Aorta (tissue), 5 donors: ENCODE measurements around the gene SLC1A2. TPM values are rescaled to one million over a fixed set of nuclear protein-coding genes. Genes with fewer than 3 reads are reported as not detected.

Experiments
- ATAC-seq: fragments of 200-7000 bp; cut with Tn5 transposase; one replicate; pipeline ENCODE4 v1.9.1; 2022; ENCODE audit warnings: moderate library complexity; ENCODE audit not compliant: low FRiP score
- DNase-seq, 2 donors: peaks; one replicate each; pipeline ENCODE4 v3.0.0-alpha.2; 2020
- H3K27ac ChIP-seq, 2 donors: one replicate each; pipeline ENCODE4 v1.5.1; 2013; ENCODE audit warnings: low read length in 2 of 2, mild to moderate bottlenecking in 2 of 2, moderate library complexity in 2 of 2, control low read depth in 1 of 2, inconsistent platforms in 1 of 2, low read depth in 1 of 2
- H3K27me3 ChIP-seq, 2 donors: one replicate each; pipeline ENCODE4 v1.6.1; 2013; ENCODE audit warnings: control low read depth in 1 of 2, low read length in 1 of 2, mild to moderate bottlenecking in 1 of 2, moderate library complexity in 1 of 2; ENCODE audit not compliant: insufficient read depth in 2 of 2, control insufficient read depth in 1 of 2
- H3K36me3 ChIP-seq, 2 donors: one replicate each; pipeline ENCODE4 v1.6.1; 2013; ENCODE audit warnings: control low read depth in 1 of 2, low read length in 1 of 2, mild to moderate bottlenecking in 1 of 2; ENCODE audit not compliant: insufficient read depth in 2 of 2, control insufficient read depth in 1 of 2
- H3K4me1 ChIP-seq, 2 donors: one replicate each; pipeline ENCODE4 v1.6.1; 2013; ENCODE audit warnings: low read length in 2 of 2, control low read depth in 1 of 2, mild to moderate bottlenecking in 1 of 2, moderate library complexity in 1 of 2; ENCODE audit not compliant: insufficient read depth in 2 of 2, control insufficient read depth in 1 of 2
- H3K4me3 ChIP-seq, 2 donors: one replicate each; pipeline ENCODE4 v1.5.1; 2013; ENCODE audit warnings: low read length in 2 of 2, control low read depth in 1 of 2, mild to moderate bottlenecking in 1 of 2
- H3K9me3 ChIP-seq: one replicate; pipeline ENCODE4 v1.6.1; 2013; ENCODE audit warnings: mild to moderate bottlenecking, low read length; ENCODE audit not compliant: control insufficient read depth
- WGBS, 2 donors: extraction: QIAGEN DNeasy Blood & Tissue Kit; methylation state at CpG; one replicate each; pipeline ENCODE4 v1.1.7; 2013; 5-methylcytosine and 5-hydroxymethylcytosine counted together
- intact Hi-C, 2 donors: fragments of 100-400 bp; cut with DNase I; formaldehyde crosslinking; loops; one replicate each; pipeline versions ENCODE4 v1.14.2 to v1.15.0; 2022
- polyA plus RNA-seq, 2 donors: library from polyadenylated mRNA; stranded (reverse); fragments of 200-250 nt; gene quantifications; one replicate each; pipeline ENCODE4 v1.2.3, GENCODE V29; 2013
- total RNA-seq, 2 donors: library from RNA; stranded (reverse); fragmentation: NEBNext Ultra II Directional; extraction: Animal tissue kit (Norgen Biotek cat#: 25700); gene quantifications; one replicate each; pipeline ENCODE4 v1.2.1, GENCODE V29; 2021
- donor health status: healthy with polysubstance abuse.
- donor health status: Bipolar disorder and iron deficiency.
- donor health status: DM: no; HTN: no; CAD: no.
- donor health status: DM: no; HTN: no; CAD: no.
- donor health status: DM: yes; HTN: yes; CAD: no.

Gene SLC1A2
- total and polyA plus RNA-seq, 4 donors, result 1.1 to 1.5 TPM; not detected in 2

- Histone ChIP-seq H3K9me3 (no peaks in the 10 kb centered on the region), H3K36me3 (no peaks in the 10 kb centered on the region), H3K27me3 (peaks cover 0 to 4% of the 10 kb centered on the region in 2 donors), H3K4me1 (no peaks in the 10 kb centered on the region), H3K4me3 (peak overlapping the region; percentile 28 to 34), H3K27ac (no peak overlapping the region)
- 1% methylated on average over 32 to 41 of the region's 41 CpGs for WGBS, 2 donors
- ATAC-seq (peak; percentile 31), DNase-seq (no peak)
- intact Hi-C loops, result no loop called here
Measured at GRCh38 chr11:35419830-35420333, 524 bp upstream of the SLC1A2 start.

- DNase-seq (peak in 1 of 2 donors; percentile 75), ATAC-seq (no peak)
- H3K27me3 ChIP-seq, result peaks cover 0 to 4% of the 10 kb centered on the region in 2 donors
- intact Hi-C loops, result no loop called here
- peak overlapping the region; percentile 28 to 34 for H3K4me3 ChIP-seq
- H3K4me1 ChIP-seq, result no peaks in the 10 kb centered on the region
- H3K36me3 ChIP-seq, result no peaks in the 10 kb centered on the region
- no peaks in the 10 kb centered on the region for H3K9me3 ChIP-seq
- H3K27ac ChIP-seq, result no peak overlapping the region
- WGBS, 2 donors, result 3% methylated on average over 66 to 69 of the region's 69 CpGs
Measured at GRCh38 chr11:35418282-35419183, 825 bp downstream of the SLC1A2 start.

- ATAC-seq (no peak), DNase-seq (no peak)
- Histone ChIP-seq H3K27ac (no peak overlapping the region), H3K27me3 (peaks cover 0 to 2% of the 10 kb centered on the region in 2 donors), H3K4me1 (no peaks in the 10 kb centered on the region), H3K4me3 (no peak overlapping the region), H3K9me3 (no peaks in the 10 kb centered on the region), H3K36me3 (no peaks in the 10 kb centered on the region)
- WGBS, 2 donors, result 41 to 68% methylated on average over 2 of the region's 2 CpGs
- intact Hi-C loops, result no loop called here
Measured at GRCh38 chr11:35415487-35415886, 3.9 kb downstream of the SLC1A2 start.

- intact Hi-C loops, result no loop called here
- Histone ChIP-seq H3K27ac (no peak overlapping the region), H3K9me3 (no peaks in the 10 kb centered on the region), H3K27me3 (peaks cover 0 to 2% of the 10 kb centered on the region in 2 donors), H3K4me3 (no peak overlapping the region), H3K36me3 (no peaks in the 10 kb centered on the region), H3K4me1 (no peaks in the 10 kb centered on the region)
- DNase-seq (no peak), ATAC-seq (no peak)
- 27 to 33% methylated on average over 2 of the region's 2 CpGs for WGBS, 2 donors
Measured at GRCh38 chr11:35414776-35415175, 4.6 kb downstream of the SLC1A2 start.

- WGBS, 2 donors, result 69 to 72% methylated on average over 6 of the region's 6 CpGs
- Histone ChIP-seq H3K4me1 (no peaks in the 10 kb centered on the region), H3K27me3 (peaks cover 0 to 2% of the 10 kb centered on the region in 2 donors), H3K9me3 (no peaks in the 10 kb centered on the region), H3K4me3 (no peak overlapping the region), H3K27ac (no peak overlapping the region), H3K36me3 (no peaks in the 10 kb centered on the region)
- ATAC-seq (no peak), DNase-seq (no peak)
- intact Hi-C loops, result no loop called here
Measured at GRCh38 chr11:35414311-35414710, 5.0 kb downstream of the SLC1A2 start.

GRCh38 chr11:35413598-35413997 lies 5.8 kb downstream of the SLC1A2 start:
- DNase-seq (no peak), ATAC-seq (no peak)
- intact Hi-C loops, result no loop called here
- H3K4me3 ChIP-seq, result no peak overlapping the region
- H3K36me3 ChIP-seq, result no peaks in the 10 kb centered on the region
- H3K27ac ChIP-seq, result no peak overlapping the region
- no peaks in the 10 kb centered on the region for H3K9me3 ChIP-seq
- H3K4me1 ChIP-seq, result no peaks in the 10 kb centered on the region
- peaks cover 0 to 2% of the 10 kb centered on the region in 2 donors for H3K27me3 ChIP-seq
- 86 to 92% methylated on average over 3 of the region's 3 CpGs for WGBS, 2 donors

- intact Hi-C loops, result no loop called here
- DNase-seq, result no peak
- ATAC-seq, result no peak
- no peaks in the 10 kb centered on the region for H3K4me1 ChIP-seq
- H3K4me3 ChIP-seq, result no peak overlapping the region
- peaks cover 0 to 2% of the 10 kb centered on the region in 2 donors for H3K27me3 ChIP-seq
- no peak overlapping the region for H3K27ac ChIP-seq
- no peaks in the 10 kb centered on the region for H3K9me3 ChIP-seq
- H3K36me3 ChIP-seq, result no peaks in the 10 kb centered on the region
- 66 to 82% methylated on average over 2 of the region's 2 CpGs for WGBS, 2 donors
Measured at GRCh38 chr11:35412285-35412684, 7.1 kb downstream of the SLC1A2 start.

- Histone ChIP-seq H3K4me1 (no peaks in the 10 kb centered on the region), H3K27me3 (no peaks in the 10 kb centered on the region), H3K27ac (no peak overlapping the region), H3K36me3 (no peaks in the 10 kb centered on the region), H3K9me3 (no peaks in the 10 kb centered on the region), H3K4me3 (no peak overlapping the region)
- no peak for DNase-seq
- WGBS, 2 donors, result 88 to 100% methylated on average over 1 of the region's 1 CpG
- intact Hi-C loops, result no loop called here
- no peak for ATAC-seq
Measured at GRCh38 chr11:35407041-35407440, 12.3 kb downstream of the SLC1A2 start.

- H3K4me1 ChIP-seq, result no peaks in the 10 kb centered on the region
- ATAC-seq (no peak), DNase-seq (peak; percentile 68 to 84)
- intact Hi-C loops, result loop anchor here in 1 of 2 donors (5.0 kb wide), 1 partner anchor 83 kb away; no protein-coding TSS in a partner anchor
- H3K27me3 ChIP-seq, result no peaks in the 10 kb centered on the region
- H3K9me3 ChIP-seq, result no peaks in the 10 kb centered on the region
- no peak overlapping the region for H3K4me3 ChIP-seq
- H3K36me3 ChIP-seq, result no peaks in the 10 kb centered on the region
- WGBS, 2 donors, result 46 to 54% methylated on average over 7 of the region's 7 CpGs
- no peak overlapping the region for H3K27ac ChIP-seq
Measured at GRCh38 chr11:35404388-35404775, 15.0 kb downstream of the SLC1A2 start.
